Hypothalamus (tissue), 51 donors: ENCODE results near the gene PHF19.

Experiments
- DNase-seq, 51 donors: peaks; one replicate each; lab custom pipeline; 2025; lab: John Stamatoyannopoulos, UW

The PHF19 gene

GRCh38 chr9:120875195-120875565, 1.8 kb downstream of the PHF19 start:
- no peak for DNase-seq

DNA sequence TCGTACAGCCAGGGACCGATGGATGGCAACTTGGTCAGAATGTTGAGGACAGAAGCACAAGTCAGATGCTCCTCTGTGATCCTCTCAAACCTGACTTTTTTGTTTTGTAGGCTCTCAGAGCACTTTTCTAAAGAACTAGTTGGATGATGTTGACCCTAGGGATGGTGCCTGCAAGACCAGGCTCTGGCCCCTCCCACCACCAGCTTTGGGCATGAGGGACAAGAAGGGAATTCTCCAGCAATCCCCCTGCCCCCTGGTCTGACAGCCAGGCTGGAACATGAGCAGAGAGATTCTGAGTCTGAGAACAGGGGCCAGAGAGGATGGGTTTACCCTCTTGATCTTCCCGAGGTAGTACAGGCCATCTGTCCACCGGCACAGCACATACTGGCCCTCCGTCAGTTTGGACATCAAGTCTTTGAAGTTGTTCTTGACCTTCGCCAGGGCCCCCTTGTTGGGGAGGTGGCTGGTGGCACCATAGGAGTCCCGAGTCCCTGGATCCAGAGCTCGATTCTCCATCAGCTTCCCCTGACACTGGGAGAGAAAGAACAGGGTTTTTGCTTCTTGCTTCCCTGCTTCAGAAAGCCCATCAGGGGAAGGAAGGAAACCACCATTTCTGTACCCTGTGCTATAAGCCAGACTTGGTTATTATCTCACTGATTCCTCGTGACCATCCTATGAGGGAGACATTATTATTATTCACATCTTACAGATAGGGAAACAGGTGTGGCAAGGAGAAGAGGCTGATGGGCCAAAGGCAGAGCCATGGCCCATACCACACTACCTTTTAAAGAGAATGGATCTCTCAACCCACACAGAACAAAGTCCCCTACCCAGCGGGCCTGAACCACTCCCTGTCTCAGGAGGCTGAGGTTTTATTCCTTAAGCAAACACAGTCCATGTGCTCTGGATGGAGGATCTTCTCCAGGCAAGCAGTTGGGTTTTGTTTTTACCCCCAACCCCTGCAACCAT, 2.5 kb downstream of the PHF19 start:
- DNase-seq: no peak

- no peak for DNase-seq
Observed at GRCh38 chr9:120873512-120873911, 3.5 kb downstream of the PHF19 start.

- no peak for DNase-seq
Observed at GRCh38 chr9:120872791-120873502, 4.0 kb downstream of the PHF19 start.

- DNase-seq: no peak
Observed at GRCh38 chr9:120870206-120870605, 6.8 kb downstream of the PHF19 start.

GRCh38 chr9:120869726-120870125, 7.3 kb downstream of the PHF19 start:
- no peak for DNase-seq

DNA sequence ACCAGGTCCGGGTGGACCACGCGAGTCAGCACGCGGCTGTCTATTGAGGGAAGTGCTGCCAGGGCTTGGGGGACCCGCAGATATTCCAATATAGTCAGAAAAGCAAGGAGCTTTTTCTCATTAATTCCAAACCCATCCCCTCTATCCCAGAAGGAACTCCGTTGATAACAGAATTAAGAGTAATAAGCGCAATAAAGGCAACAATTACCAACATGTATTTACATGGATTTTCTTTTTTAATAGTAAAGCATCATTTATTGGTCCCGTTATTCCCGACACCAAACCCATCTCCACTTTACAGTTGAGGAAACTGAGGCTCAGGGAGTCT, 7.7 kb downstream of the PHF19 start:
- no peak for DNase-seq

DNA sequence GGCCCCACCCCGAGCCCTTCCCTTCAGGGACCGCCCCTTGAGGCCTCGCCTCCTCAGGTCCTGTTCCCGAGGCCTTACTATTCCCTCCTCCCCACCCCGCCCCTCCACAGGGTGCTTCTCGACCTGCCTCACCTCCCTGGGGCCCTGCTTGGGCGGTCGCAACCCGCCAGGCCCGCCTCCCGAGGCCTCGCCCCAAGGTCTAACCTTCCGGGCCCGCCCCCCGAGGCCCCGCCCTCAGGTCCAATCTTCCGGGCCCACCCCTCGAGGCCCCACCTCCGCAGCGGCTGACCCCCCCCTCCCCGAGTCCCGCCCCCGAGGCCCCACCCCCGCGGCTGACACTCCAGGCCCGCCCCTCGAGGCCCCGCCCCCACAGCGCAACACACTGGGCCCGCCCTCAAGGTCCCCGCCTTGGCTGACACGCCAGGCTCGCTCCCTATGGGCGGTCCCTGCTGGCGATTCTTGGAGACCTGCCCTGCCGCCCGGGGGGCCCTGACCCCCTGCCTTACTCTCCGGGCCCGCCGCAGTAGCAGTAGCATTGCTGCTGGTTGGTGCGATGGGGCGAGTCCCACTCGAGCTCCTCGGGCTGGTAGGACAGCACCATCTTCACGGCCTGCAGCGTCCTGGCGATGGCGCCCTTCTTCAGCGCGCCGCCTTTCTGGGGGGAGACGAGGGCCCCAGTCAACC, 8.2 kb downstream of the PHF19 start:
- peak; percentile 50 to 97 (median 87) for DNase-seq

DNA sequence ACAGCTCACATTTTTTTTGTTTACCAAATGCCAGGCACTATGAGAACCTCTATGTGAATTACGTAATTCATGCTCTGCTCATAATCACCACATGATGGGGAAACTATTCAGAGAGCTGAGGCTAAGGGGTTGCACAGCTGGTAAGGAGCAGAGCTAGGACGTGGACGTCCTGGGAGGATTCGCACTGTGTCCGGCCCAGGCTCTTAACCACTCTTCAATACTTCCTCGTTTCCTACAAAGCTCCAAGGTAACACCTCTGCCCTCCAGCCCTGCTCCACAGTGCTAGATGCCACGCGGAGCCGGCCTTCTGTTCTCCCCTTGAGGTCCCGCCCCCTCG, 8.7 kb downstream of the PHF19 start:
- peak in 1 of 51 donors; percentile 68 for DNase-seq

- no peak for DNase-seq
Observed at GRCh38 chr9:120867676-120868338, 9.2 kb downstream of the PHF19 start.

DNA sequence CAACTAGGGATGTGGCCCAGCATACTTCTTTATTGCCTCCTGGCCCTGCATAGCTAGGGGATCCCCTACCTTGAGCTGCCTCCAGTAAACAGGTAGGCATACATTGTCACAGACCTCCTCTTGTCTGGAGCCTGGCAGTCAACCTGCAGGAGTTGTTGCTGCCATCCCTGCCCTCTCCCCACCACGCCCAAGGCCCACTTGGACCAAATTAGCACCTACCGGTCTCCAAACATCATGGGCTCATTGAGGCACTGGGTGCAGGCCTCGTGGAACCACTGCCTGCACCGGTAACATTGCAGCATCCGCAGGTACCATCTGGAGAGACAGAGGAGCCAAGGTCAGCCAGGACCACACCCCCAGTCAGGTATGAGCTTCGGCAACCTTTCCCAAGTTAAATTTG, 10.3 kb downstream of the PHF19 start:
- DNase-seq: no peak

- no peak for DNase-seq
Observed at GRCh38 chr9:120865809-120866208, 11.2 kb downstream of the PHF19 start.

DNA sequence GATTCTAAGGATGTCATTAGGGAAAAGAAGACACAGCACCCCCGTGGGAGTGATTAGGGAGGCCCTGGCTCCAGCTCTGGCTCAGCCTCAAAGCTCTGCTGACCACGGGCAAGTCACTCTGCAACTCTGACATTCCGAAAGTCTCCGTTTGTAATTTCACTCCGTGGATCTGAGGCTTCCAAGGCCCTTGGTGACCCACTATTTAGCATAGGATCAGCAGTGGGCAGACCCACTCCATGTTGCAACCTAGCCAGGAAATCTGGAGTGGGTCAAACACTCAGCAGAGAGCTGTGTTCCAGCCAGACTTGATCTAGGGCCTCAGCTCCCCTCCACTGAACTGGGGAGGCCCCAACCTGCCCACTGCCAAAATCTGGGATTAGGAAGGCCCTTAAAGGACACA, 11.8 kb downstream of the PHF19 start:
- DNase-seq: no peak

GRCh38 chr9:120864719-120865118, 12.3 kb downstream of the PHF19 start:
- DNase-seq: no peak

DNA sequence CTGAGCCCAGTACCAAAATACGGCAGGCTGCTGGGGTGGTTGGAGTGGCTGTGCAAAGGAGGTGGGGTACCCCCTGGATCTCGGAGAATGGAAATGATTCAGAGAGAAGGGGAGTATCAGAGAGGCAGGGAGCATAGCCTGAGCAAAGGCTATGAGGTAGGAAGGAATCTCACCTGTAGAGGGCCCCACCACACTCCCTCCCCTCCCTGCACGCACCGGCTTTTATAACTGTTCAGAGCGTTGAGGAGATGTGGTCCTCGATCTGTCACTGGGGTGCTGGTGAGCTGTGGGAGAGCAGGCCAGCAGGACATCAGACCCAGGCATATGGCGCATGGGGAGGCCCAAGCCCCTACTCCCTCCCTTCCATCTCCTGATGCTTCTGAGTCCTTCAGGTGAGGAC, 13.2 kb downstream of the PHF19 start:
- no peak for DNase-seq

DNA sequence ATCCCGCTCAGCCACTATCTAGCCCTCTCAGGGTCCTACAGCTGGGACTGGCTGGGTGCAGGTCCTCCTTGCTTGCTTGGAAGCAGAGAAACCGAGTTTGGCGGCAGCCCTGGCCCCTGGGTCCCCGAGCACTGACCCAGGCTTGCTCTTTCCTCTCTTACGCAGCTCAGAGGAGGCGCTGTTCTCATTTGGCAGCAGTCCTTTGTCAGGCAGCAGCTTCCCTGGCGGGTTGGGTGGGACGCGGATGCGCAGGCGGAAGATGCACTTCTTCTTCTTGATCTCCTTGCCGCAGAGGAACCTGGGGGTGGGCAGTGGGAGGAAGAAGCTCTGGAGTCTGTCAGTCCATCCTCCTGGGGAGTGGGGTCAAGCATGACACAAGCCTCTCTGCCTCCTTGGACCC, 14.5 kb downstream of the PHF19 start:
- DNase-seq: no peak

GRCh38 chr9:120861935-120862334, 15.1 kb downstream of the PHF19 start:
- no peak for DNase-seq

DNA sequence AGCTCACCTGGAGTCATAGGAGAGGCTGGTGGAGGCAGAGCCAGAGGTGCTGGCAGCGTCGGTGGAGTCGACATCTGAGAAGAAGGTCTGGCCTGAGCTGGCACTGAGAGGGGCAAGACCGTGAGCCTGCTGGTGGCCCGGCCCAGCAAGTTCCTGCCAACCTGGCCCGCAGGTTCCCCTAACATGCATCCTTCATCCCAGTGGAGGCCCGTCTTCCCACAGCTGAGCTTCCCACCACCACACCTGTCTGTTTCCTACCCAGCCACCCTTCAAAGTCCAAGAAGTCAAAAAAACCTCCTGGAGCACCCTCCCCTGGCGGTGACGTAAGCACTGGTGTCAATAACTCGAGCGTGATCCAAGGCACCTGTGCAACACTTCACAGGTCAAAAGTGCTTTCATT, 16.9 kb downstream of the PHF19 start:
- no peak for DNase-seq

DNA sequence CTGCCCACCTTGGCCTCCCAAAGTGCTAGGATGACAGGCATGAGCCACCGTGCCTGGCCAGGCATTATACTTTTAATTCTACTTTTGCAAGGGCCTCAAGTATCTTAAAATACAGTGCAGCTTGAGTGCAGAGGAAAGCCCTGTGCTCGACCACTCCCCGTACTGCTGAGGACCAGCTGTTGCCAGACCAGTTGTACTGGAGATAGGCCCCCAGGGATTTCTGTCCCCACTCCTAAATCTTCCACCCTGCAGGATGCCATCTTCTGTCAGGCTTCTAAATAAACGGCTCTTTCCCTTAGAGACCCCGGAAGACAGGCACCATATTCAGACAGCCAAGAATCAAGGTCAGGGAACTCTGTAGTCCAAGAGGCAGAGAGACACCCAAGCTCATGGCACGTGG, 17.6 kb downstream of the PHF19 start:
- no peak for DNase-seq

GRCh38 chr9:120857902-120858301, 19.1 kb downstream of the PHF19 start:
- no peak for DNase-seq

DNA sequence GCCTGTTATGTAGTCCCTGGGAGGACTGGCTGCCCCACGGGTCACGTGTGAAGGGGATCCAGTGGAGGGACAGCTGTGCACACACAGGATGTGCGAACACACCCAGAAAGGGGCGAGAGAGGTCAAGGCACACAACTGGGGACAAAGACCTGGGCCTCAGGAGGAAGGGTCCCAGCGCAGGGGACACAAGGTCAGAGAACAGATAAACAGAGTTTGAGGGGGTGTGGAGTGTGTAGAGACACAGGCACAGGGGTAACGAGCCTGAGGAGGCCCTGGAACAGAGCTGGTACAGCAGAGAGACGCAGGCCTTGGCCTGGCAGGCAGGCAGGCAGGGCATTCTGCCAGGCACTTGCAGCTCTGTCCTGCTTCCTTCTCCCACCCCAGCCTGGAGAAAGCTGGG, 19.5 kb downstream of the PHF19 start:
- DNase-seq: peak in 8 of 51 donors; percentile 9 to 31 (median 20)
